Gastrocnemius medialis (tissue), 4 donors: Measurements from ENCODE around the gene EEF1A1.
"Not testable (repeated sequence)": the region's sequence is repeated elsewhere in the genome, so short reads cannot be mapped to it uniquely, and the experiment has no call there.

Experiments
- CTCF ChIP-seq, 5 experiments: fragments of 450-650 bp in 3 of 5; fragments of 200-600 bp in 2 of 5; sonication (generic) in 2 of 5; IDR thresholded peaks in 4 of 5; conservative IDR thresholded peaks in 1 of 5; 1 replicate in 4 of 5; 2 replicates in 1 of 5; pipeline ENCODE4 v1.5.1; 2016 to 2019; ENCODE audit warnings: antibody characterized with exemption in 5 of 5, mild to moderate bottlenecking in 3 of 5, moderate library complexity in 3 of 5
- POLR2A ChIP-seq, 2 donors: fragments of 450-650 bp; IDR thresholded peaks; one replicate each; pipeline ENCODE4 v1.6.1; 2017; ENCODE audit warnings: antibody characterized with exemption in 2 of 2, mild to moderate bottlenecking in 2 of 2, moderate library complexity in 2 of 2

GRCh38 chr6:73559399-73559794, 38.6 kb upstream of the EEF1A1 start:
- not testable (repeated sequence) for TF ChIP-seq POLR2A (IDR thresholded peaks at IDR 0.05); CTCF (IDR thresholded peaks at IDR 0.05 in 4 of 5, conservative IDR thresholded peaks at IDR 0.05 in 1 of 5)
